ENCODE results near the gene PEDS1.

PEDS1 gene

GRCh38 chr20:50133041-50133440 is 20.5 kb downstream of the PEDS1 start:
- peaks cover 99% of the 10 kb centered on the region for H3K36me3 ChIP-seq (ENCODE audit: low read depth)
- ATAC-seq (ENCODE audit: low read depth) = no peak
- no peaks in the 10 kb centered on the region for H3K9me3 ChIP-seq (ENCODE audit: severe bottlenecking)
- H3K27ac ChIP-seq (ENCODE audit: poor library complexity, severe bottlenecking) = no peak overlapping the region
- DNase-seq (ENCODE audit: low spot score) = no peak
- H3K4me3 ChIP-seq (ENCODE audit: severe bottlenecking) = no peak overlapping the region
- TF ChIP-seq, protein P1, sequence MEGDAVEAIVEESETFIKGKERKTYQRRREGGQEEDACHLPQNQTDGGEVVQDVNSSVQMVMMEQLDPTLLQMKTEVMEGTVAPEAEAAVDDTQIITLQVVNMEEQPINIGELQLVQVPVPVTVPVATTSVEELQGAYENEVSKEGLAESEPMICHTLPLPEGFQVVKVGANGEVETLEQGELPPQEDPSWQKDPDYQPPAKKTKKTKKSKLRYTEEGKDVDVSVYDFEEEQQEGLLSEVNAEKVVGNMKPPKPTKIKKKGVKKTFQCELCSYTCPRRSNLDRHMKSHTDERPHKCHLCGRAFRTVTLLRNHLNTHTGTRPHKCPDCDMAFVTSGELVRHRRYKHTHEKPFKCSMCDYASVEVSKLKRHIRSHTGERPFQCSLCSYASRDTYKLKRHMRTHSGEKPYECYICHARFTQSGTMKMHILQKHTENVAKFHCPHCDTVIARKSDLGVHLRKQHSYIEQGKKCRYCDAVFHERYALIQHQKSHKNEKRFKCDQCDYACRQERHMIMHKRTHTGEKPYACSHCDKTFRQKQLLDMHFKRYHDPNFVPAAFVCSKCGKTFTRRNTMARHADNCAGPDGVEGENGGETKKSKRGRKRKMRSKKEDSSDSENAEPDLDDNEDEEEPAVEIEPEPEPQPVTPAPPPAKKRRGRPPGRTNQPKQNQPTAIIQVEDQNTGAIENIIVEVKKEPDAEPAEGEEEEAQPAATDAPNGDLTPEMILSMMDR (IDR thresholded peaks at IDR 0.05; ENCODE audit: poor library complexity, severe bottlenecking) = no peak
- H3K27me3 ChIP-seq (ENCODE audit: insufficient read depth, poor library complexity, severe bottlenecking) = no peaks in the 10 kb centered on the region
- peaks cover 12% of the 10 kb centered on the region for H3K4me1 ChIP-seq (ENCODE audit: insufficient read depth, poor library complexity, severe bottlenecking)

GRCh38 chr20:50130995-50131394 is 22.5 kb downstream of the PEDS1 start:
- Histone ChIP-seq H3K27me3 (ENCODE audit: insufficient read depth, poor library complexity, severe bottlenecking) (no peaks in the 10 kb centered on the region), H3K36me3 (ENCODE audit: low read depth) (peaks cover 99% of the 10 kb centered on the region), H3K9me3 (ENCODE audit: severe bottlenecking) (no peaks in the 10 kb centered on the region), H3K4me3 (ENCODE audit: severe bottlenecking) (no peak overlapping the region), H3K27ac (ENCODE audit: poor library complexity, severe bottlenecking) (no peak overlapping the region), H3K4me1 (ENCODE audit: insufficient read depth, poor library complexity, severe bottlenecking) (no peaks in the 10 kb centered on the region)
- TF ChIP-seq, protein P1 (IDR thresholded peaks at IDR 0.05; ENCODE audit: poor library complexity, severe bottlenecking) = no peak
- DNase-seq (ENCODE audit: low spot score) = no peak
- peak; percentile 18; the same call in 1 of the 3 replicates for ATAC-seq (ENCODE audit: low read depth)

GRCh38 chr20:50130356-50130723 is 23.2 kb downstream of the PEDS1 start:
- H3K4me1 ChIP-seq (ENCODE audit: insufficient read depth, poor library complexity, severe bottlenecking) = no peaks in the 10 kb centered on the region
- no peak overlapping the region for H3K27ac ChIP-seq (ENCODE audit: poor library complexity, severe bottlenecking)
- no peak overlapping the region for H3K4me3 ChIP-seq (ENCODE audit: severe bottlenecking)
- DNase-seq (ENCODE audit: low spot score) (no peak), ATAC-seq (ENCODE audit: low read depth) (no peak)
- TF ChIP-seq, protein P1 (IDR thresholded peaks at IDR 0.05; ENCODE audit: poor library complexity, severe bottlenecking) = no peak
- H3K36me3 ChIP-seq (ENCODE audit: low read depth) = peaks cover 100% of the 10 kb centered on the region
- H3K27me3 ChIP-seq (ENCODE audit: insufficient read depth, poor library complexity, severe bottlenecking) = no peaks in the 10 kb centered on the region
- H3K9me3 ChIP-seq (ENCODE audit: severe bottlenecking) = no peaks in the 10 kb centered on the region

DNA sequence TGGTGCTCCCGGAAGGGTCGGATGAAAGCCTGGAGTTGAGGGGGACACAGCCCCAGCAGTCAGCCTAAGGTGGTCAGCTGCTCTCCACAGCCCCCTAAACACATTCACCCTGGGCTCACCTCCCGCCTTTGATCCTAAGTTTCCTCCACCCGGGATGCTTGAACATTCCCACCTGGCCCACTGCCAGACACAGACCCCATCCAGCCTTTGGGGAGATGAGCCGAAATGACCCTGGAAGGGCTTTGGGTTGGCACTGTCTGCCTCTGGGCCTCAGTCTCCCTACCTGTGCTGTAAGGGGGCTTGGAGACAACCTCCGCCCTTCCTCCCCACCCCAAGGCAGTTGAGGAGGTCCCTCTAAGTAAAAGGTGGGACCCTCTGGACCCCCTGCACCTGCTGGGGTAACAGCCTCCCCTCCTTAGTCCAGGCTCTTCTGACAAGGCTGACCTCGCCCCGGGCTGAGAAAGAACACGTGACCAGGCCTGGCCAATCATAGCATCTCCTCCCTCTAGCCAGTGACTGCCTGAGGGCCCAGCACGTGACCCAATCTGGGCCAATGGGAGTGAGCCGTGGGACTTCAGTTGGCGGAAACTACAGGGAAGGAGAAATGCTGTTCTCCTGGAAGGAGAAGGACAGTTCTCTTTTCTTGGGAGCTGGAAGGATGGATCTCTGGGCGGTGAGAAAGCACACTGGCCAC is 23.7 kb downstream of the PEDS1 start:
- DNase-seq (ENCODE audit: low spot score) = no peak
- ATAC-seq (ENCODE audit: low read depth) = peak; percentile 39
- TF ChIP-seq, protein P1 (IDR thresholded peaks at IDR 0.05; ENCODE audit: poor library complexity, severe bottlenecking) = no peak
- Histone ChIP-seq H3K27me3 (ENCODE audit: insufficient read depth, poor library complexity, severe bottlenecking) (no peaks in the 10 kb centered on the region), H3K4me3 (ENCODE audit: severe bottlenecking) (no peak overlapping the region), H3K9me3 (ENCODE audit: severe bottlenecking) (no peaks in the 10 kb centered on the region), H3K36me3 (ENCODE audit: low read depth) (peaks cover 100% of the 10 kb centered on the region), H3K27ac (ENCODE audit: poor library complexity, severe bottlenecking) (no peak overlapping the region), H3K4me1 (ENCODE audit: insufficient read depth, poor library complexity, severe bottlenecking) (no peaks in the 10 kb centered on the region)

DNA sequence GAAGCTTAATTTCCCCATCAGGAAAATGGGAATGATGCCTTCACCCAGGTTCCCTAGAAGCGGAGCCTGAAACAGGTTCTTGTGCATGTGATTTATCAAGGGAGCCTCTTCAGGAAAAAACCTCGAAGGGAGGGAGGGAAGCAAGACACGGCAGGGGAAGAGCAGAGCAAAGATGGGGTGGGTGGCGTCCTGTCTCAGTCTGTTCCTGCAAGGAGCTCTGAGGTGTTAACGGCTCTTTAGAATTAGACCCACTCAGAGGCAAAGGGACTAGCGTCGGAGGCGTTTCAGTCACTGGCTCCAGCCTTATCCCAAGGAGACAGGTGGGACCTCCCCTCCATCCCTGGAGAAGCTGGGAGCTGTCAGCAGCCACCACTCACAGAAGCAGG is 25.0 kb downstream of the PEDS1 start:
- no peaks in the 10 kb centered on the region for H3K9me3 ChIP-seq (ENCODE audit: severe bottlenecking)
- peaks cover 99% of the 10 kb centered on the region for H3K36me3 ChIP-seq (ENCODE audit: low read depth)
- TF ChIP-seq, protein P1 (IDR thresholded peaks at IDR 0.05; ENCODE audit: poor library complexity, severe bottlenecking) = no peak
- no peaks in the 10 kb centered on the region for H3K4me1 ChIP-seq (ENCODE audit: insufficient read depth, poor library complexity, severe bottlenecking)
- no peak overlapping the region for H3K27ac ChIP-seq (ENCODE audit: poor library complexity, severe bottlenecking)
- DNase-seq (ENCODE audit: low spot score) (no peak), ATAC-seq (ENCODE audit: low read depth) (no peak)
- no peaks in the 10 kb centered on the region for H3K27me3 ChIP-seq (ENCODE audit: insufficient read depth, poor library complexity, severe bottlenecking)
- H3K4me3 ChIP-seq (ENCODE audit: severe bottlenecking) = no peak overlapping the region
